Gastrocnemius medialis (tissue), 4 donors: ENCODE measurements around the gene TESK2. TPM values are rescaled to one million over a fixed set of nuclear protein-coding genes. Genes with fewer than 3 reads are reported as not detected.

Source experiments
- ATAC-seq, 2 donors: fragments of 150-250 bp; one replicate each; pipeline ENCODE4 v1.9.1; 2016
- DNase-seq, 2 donors: peaks; one replicate each; pipeline ENCODE4 v3.0.0-alpha.2; 2019
- H3K27ac ChIP-seq, 4 donors: fragments of 200-600 bp; sonication (generic); 1 replicate in 1 of 4; 2 replicates in 3 of 4; pipeline ENCODE4 v1.5.1; 2016 to 2018; ENCODE audit warnings: mild to moderate bottlenecking in 2 of 4, moderate library complexity in 1 of 4
- H3K27me3 ChIP-seq, 3 donors: fragments of 200-600 bp; sonication (generic) in 2 of 3; 1 replicate in 1 of 3; 2 replicates in 2 of 3; pipeline versions ENCODE4 v1.5.1 to v1.6.0; 2016 to 2019; ENCODE audit warnings: mild to moderate bottlenecking in 1 of 3, moderate library complexity in 1 of 3
- H3K36me3 ChIP-seq, 2 donors: fragments of 200-600 bp; sonication (generic) in 1 of 2; one replicate each; pipeline ENCODE4 v1.5.1; 2017 to 2018
- H3K4me1 ChIP-seq, 2 donors: fragments of 200-600 bp; sonication (generic) in 1 of 2; one replicate each; pipeline ENCODE4 v1.5.1; 2016 to 2017; ENCODE audit warnings: mild to moderate bottlenecking in 2 of 2
- H3K4me3 ChIP-seq, 4 donors: fragments of 200-600 bp; sonication (generic) in 3 of 4; 1 replicate in 1 of 4; 2 replicates in 3 of 4; pipeline ENCODE4 v1.5.1; 2016 to 2019; ENCODE audit warnings: mild to moderate bottlenecking in 2 of 4
- H3K9me3 ChIP-seq, 3 donors: fragments of 200-600 bp; sonication (generic) in 2 of 3; 1 replicate in 1 of 3; 2 replicates in 2 of 3; pipeline ENCODE4 v1.5.1; 2016 to 2019
- CTCF ChIP-seq, 5 experiments: fragments of 450-650 bp in 3 of 5; fragments of 200-600 bp in 2 of 5; sonication (generic) in 2 of 5; IDR thresholded peaks in 4 of 5; conservative IDR thresholded peaks in 1 of 5; 1 replicate in 4 of 5; 2 replicates in 1 of 5; pipeline ENCODE4 v1.5.1; 2016 to 2019; ENCODE audit warnings: antibody characterized with exemption in 5 of 5, mild to moderate bottlenecking in 3 of 5, moderate library complexity in 3 of 5
- POLR2A ChIP-seq, 2 donors: fragments of 450-650 bp; IDR thresholded peaks; one replicate each; pipeline ENCODE4 v1.6.1; 2017; ENCODE audit warnings: antibody characterized with exemption in 2 of 2, mild to moderate bottlenecking in 2 of 2, moderate library complexity in 2 of 2
- in situ Hi-C, 4 donors: fragments of 200-750 bp; cut with MboI; loops; one replicate each; pipeline versions ENCODE4 v1.15.0 to v1.8.0; 2017; ENCODE audit warnings: low sequenced_read_pairs in 4 of 4
- intact Hi-C: fragments of 100-400 bp; cut with DNase I; formaldehyde crosslinking; loops from one replicate; pipeline ENCODE4 v1.15.1; 2023; ENCODE audit warnings: low total_unique reads
- total RNA-seq, 4 donors: library from RNA; depleted of rRNA; stranded (reverse); fragments of >200 nt; gene quantifications; one replicate each; pipeline versions ENCODE4 v1.1.0 to v1.2.3, GENCODE V29; 2016

The TESK2 gene
- total RNA-seq, 4 donors from 2014 or later, result 3.4 to 5.8 (median 4.5) TPM

- intact Hi-C loops (loop anchor here (10.0 kb wide), 1 partner anchor 336 kb away; the partner anchor contains the start of genes GPBP1L1 and TMEM69), in situ Hi-C loops (no loop called here)
- peaks cover 0 to 17% of the 10 kb centered on the region in 2 donors for H3K36me3 ChIP-seq
- ATAC-seq (peak; percentile 34 to 45), DNase-seq (no peak)
- no peak for TF ChIP-seq CTCF (IDR thresholded peaks at IDR 0.05 in 4 of 5, conservative IDR thresholded peaks at IDR 0.05 in 1 of 5)
- TF ChIP-seq POLR2A (IDR thresholded peaks at IDR 0.05), result no peak
- H3K4me3 ChIP-seq, result no peak overlapping the region
- peak overlapping the region; percentile 80 to 88 (median 86) for H3K27ac ChIP-seq
- no peaks in the 10 kb centered on the region for H3K9me3 ChIP-seq
- peaks cover 44 to 51% of the 10 kb centered on the region in 2 donors for H3K4me1 ChIP-seq
- no peaks in the 10 kb centered on the region for H3K27me3 ChIP-seq
Observed at GRCh38 chr1:45348609-45348965, 142.4 kb downstream of the TESK2 start.

- Histone ChIP-seq H3K27me3 (no peaks in the 10 kb centered on the region), H3K4me3 (no peak overlapping the region), H3K4me1 (peaks cover 38 to 46% of the 10 kb centered on the region in 2 donors), H3K27ac (peak overlapping the region; percentile 80 to 88 (median 86)), H3K36me3 (peaks cover 0 to 23% of the 10 kb centered on the region in 2 donors), H3K9me3 (no peaks in the 10 kb centered on the region)
- intact Hi-C loops, result loop anchor here (10.0 kb wide), 1 partner anchor 337 kb away; the partner anchor contains the start of genes GPBP1L1 and TMEM69
- TF ChIP-seq CTCF (IDR thresholded peaks at IDR 0.05 in 4 of 5, conservative IDR thresholded peaks at IDR 0.05 in 1 of 5) (no peak), POLR2A (IDR thresholded peaks at IDR 0.05) (no peak)
- peak in 1 of 2 donors; percentile 14 for ATAC-seq
- no peak for DNase-seq
- in situ Hi-C loops, result no loop called here
Observed at GRCh38 chr1:45348020-45348419, 142.9 kb downstream of the TESK2 start.

- Histone ChIP-seq H3K4me3 (no peak overlapping the region), H3K27ac (peak overlapping the region in 2 of 4 donors; percentile 86 to 87), H3K4me1 (peaks cover 36 to 47% of the 10 kb centered on the region in 2 donors), H3K9me3 (no peaks in the 10 kb centered on the region), H3K27me3 (no peaks in the 10 kb centered on the region), H3K36me3 (peaks cover 0 to 38% of the 10 kb centered on the region in 2 donors)
- no peak for ATAC-seq
- no peak for TF ChIP-seq CTCF (IDR thresholded peaks at IDR 0.05 in 4 of 5, conservative IDR thresholded peaks at IDR 0.05 in 1 of 5)
- TF ChIP-seq POLR2A (IDR thresholded peaks at IDR 0.05), result no peak
- in situ Hi-C loops (no loop called here), intact Hi-C loops (loop anchor here (10.0 kb wide), 1 partner anchor 338 kb away; the partner anchor contains the start of genes GPBP1L1 and TMEM69)
- DNase-seq, result no peak
Observed at GRCh38 chr1:45346473-45346872, 144.5 kb downstream of the TESK2 start.

- TF ChIP-seq POLR2A (IDR thresholded peaks at IDR 0.05), result no peak
- TF ChIP-seq CTCF (IDR thresholded peaks at IDR 0.05 in 4 of 5, conservative IDR thresholded peaks at IDR 0.05 in 1 of 5), result no peak
- intact Hi-C loops (loop anchor here (10.0 kb wide), 1 partner anchor 340 kb away; the partner anchor contains the start of genes GPBP1L1 and TMEM69), in situ Hi-C loops (no loop called here)
- Histone ChIP-seq H3K27ac (no peak overlapping the region), H3K36me3 (peaks cover 0 to 41% of the 10 kb centered on the region in 2 donors), H3K4me1 (peaks cover 42 to 44% of the 10 kb centered on the region in 2 donors), H3K27me3 (no peaks in the 10 kb centered on the region), H3K4me3 (no peak overlapping the region), H3K9me3 (no peaks in the 10 kb centered on the region)
- ATAC-seq (no peak), DNase-seq (no peak)
Observed at GRCh38 chr1:45345014-45345413, 145.9 kb downstream of the TESK2 start.
